ENCODE data around the gene CMPK1. TPM values are rescaled to one million over a fixed set of nuclear protein-coding genes. Genes with fewer than 3 reads are reported as not detected.
"Not testable (repeated sequence)": the region's sequence is repeated elsewhere in the genome, so short reads cannot be mapped to it uniquely, and the experiment has no call there.

Gene CMPK1
- 35.5 to 63.8 TPM (median 37.0 TPM) in 3 replicates for polyA plus RNA-seq
- 69.2 TPM for polyA plus RNA-seq (2011; ENCODE audit: low read depth)
- 40.0 and 64.3 TPM in 2 replicates for polyA plus RNA-seq (2011; cell fraction: cytosol; rRNA removed)
- 12.9 and 24.5 TPM in 2 replicates for polyA plus RNA-seq (2011; cell fraction: nucleus; rRNA removed)
- 68.7 and 89.0 TPM in 2 replicates for polyA plus RNA-seq (2012; ENCODE audit: low replicate concordance)
- polyA minus RNA-seq, result 4.7 to 25.8 TPM (median 10.5 TPM) in 3 replicates
- 79.2 TPM for polyA minus RNA-seq (2011; cell fraction: cytosol; rRNA and poly(A)+ RNA removed)
- 8.4 and 15.7 TPM in 2 replicates for polyA minus RNA-seq (2011; cell fraction: nucleus; rRNA and poly(A)+ RNA removed)

- peak within 1 kb of the TSS; percentile 95 for H2AFZ ChIP-seq (ENCODE audit: control insufficient read depth, low read length)
- no peaks in the 10 kb centered on the region for H4K20me1 ChIP-seq (ENCODE audit: control insufficient read depth, extremely low read depth, insufficient read depth, low read length)
- peaks cover 12% of the 10 kb centered on the region for H3K4me1 ChIP-seq (ENCODE audit: control insufficient read depth, extremely low read depth, insufficient read depth, low read length)
- H3K4me3 ChIP-seq (ENCODE audit: control insufficient read depth in 2 of 3, extremely low read depth in 1 of 3, insufficient read depth in 2 of 3, low read depth in 1 of 3, low read length in 3 of 3), result peak within 1 kb of the TSS; percentile 79 to 92 (median 85)
- dilution Hi-C loops (cut with MboI; ENCODE audit: extremely low pct_ligation_motif_present, low sequenced_read_pairs), result no loop called here
- H3K9ac ChIP-seq (ENCODE audit: control insufficient read depth, extremely low read depth, insufficient read depth, low read length), result peak within 1 kb of the TSS; percentile 87
- H3K9me3 ChIP-seq (ENCODE audit: control insufficient read depth, low read depth, low read length), result no peaks in the 10 kb centered on the region
- peak within 1 kb of the TSS; percentile 73 for H3K27ac ChIP-seq (ENCODE audit: control insufficient read depth, insufficient read depth, low read length)
- H3K79me2 ChIP-seq (ENCODE audit: control insufficient read depth, insufficient read depth, low read length), result peaks cover 37% of the 10 kb centered on the region
- H3K9me1 ChIP-seq (ENCODE audit: control insufficient read depth, extremely low read depth, insufficient read depth, low read length), result peaks cover 2% of the 10 kb centered on the region
- peak within 1 kb of the TSS; percentile 72 for H3K4me2 ChIP-seq (ENCODE audit: control insufficient read depth, extremely low read depth, insufficient read depth, low read depth, low read length)
- TF ChIP-seq, protein P1, sequence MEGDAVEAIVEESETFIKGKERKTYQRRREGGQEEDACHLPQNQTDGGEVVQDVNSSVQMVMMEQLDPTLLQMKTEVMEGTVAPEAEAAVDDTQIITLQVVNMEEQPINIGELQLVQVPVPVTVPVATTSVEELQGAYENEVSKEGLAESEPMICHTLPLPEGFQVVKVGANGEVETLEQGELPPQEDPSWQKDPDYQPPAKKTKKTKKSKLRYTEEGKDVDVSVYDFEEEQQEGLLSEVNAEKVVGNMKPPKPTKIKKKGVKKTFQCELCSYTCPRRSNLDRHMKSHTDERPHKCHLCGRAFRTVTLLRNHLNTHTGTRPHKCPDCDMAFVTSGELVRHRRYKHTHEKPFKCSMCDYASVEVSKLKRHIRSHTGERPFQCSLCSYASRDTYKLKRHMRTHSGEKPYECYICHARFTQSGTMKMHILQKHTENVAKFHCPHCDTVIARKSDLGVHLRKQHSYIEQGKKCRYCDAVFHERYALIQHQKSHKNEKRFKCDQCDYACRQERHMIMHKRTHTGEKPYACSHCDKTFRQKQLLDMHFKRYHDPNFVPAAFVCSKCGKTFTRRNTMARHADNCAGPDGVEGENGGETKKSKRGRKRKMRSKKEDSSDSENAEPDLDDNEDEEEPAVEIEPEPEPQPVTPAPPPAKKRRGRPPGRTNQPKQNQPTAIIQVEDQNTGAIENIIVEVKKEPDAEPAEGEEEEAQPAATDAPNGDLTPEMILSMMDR (optimal IDR thresholded peaks at IDR 0.05 in 1 of 3, IDR thresholded peaks at IDR 0.05 in 1 of 3, conservative IDR thresholded peaks at IDR 0.05 in 1 of 3; ENCODE audit: extremely low read depth in 1 of 3, insufficient read depth in 2 of 3, low read length in 3 of 3), result peak in 1 of 3 experiments; percentile 44
- no peak for TF ChIP-seq EZH2 (IDR thresholded peaks at IDR 0.05; ENCODE audit: low read length)
- FAIRE-seq (no peak), DNase-seq (ENCODE audit: low read depth, low spot score) (no peak)
- peaks cover 0 to 3% of the 10 kb centered on the region in 2 experiments for H3K36me3 ChIP-seq (ENCODE audit: control insufficient read depth in 2 of 2, extremely low read depth in 1 of 2, insufficient read depth in 2 of 2, low read length in 2 of 2)
- H3K27me3 ChIP-seq (ENCODE audit: control insufficient read depth, extremely low read depth, insufficient read depth, low read length), result no peaks in the 10 kb centered on the region
Measured at GRCh38 chr1:47333578-47333921, at the start of gene CMPK1. Gene CMPK1, plus strand, starts transcription at chr1:47333790. Its CDS starts 156 bp downstream, at chr1:47333946.

GRCh38 chr1:47288116-47288515 is 45.5 kb upstream of the CMPK1 start:
- H4K20me1 ChIP-seq (ENCODE audit: control insufficient read depth, extremely low read depth, insufficient read depth, low read length); H3K4me1 ChIP-seq (ENCODE audit: control insufficient read depth, extremely low read depth, insufficient read depth, low read length); H3K27ac ChIP-seq (ENCODE audit: control insufficient read depth, insufficient read depth, low read length); H3K9ac ChIP-seq (ENCODE audit: control insufficient read depth, extremely low read depth, insufficient read depth, low read length); H3K79me2 ChIP-seq (ENCODE audit: control insufficient read depth, insufficient read depth, low read length); H2AFZ ChIP-seq (ENCODE audit: control insufficient read depth, low read length); FAIRE-seq; dilution Hi-C loops (cut with MboI; ENCODE audit: extremely low pct_ligation_motif_present, low sequenced_read_pairs); H3K9me3 ChIP-seq (ENCODE audit: control insufficient read depth, low read depth, low read length); H3K27me3 ChIP-seq (ENCODE audit: control insufficient read depth, extremely low read depth, insufficient read depth, low read length); H3K4me2 ChIP-seq (ENCODE audit: control insufficient read depth, extremely low read depth, insufficient read depth, low read depth, low read length); DNase-seq (ENCODE audit: low read depth, low spot score); H3K9me1 ChIP-seq (ENCODE audit: control insufficient read depth, extremely low read depth, insufficient read depth, low read length); H3K36me3 ChIP-seq (ENCODE audit: control insufficient read depth in 2 of 2, extremely low read depth in 1 of 2, insufficient read depth in 2 of 2, low read length in 2 of 2); H3K4me3 ChIP-seq (ENCODE audit: control insufficient read depth in 2 of 3, extremely low read depth in 1 of 3, insufficient read depth in 2 of 3, low read depth in 1 of 3, low read length in 3 of 3): not testable (repeated sequence)

- DNase-seq (ENCODE audit: low read depth, low spot score); H3K9ac ChIP-seq (ENCODE audit: control insufficient read depth, extremely low read depth, insufficient read depth, low read length); H3K4me3 ChIP-seq (ENCODE audit: control insufficient read depth in 2 of 3, extremely low read depth in 1 of 3, insufficient read depth in 2 of 3, low read depth in 1 of 3, low read length in 3 of 3); H3K9me3 ChIP-seq (ENCODE audit: control insufficient read depth, low read depth, low read length); H3K36me3 ChIP-seq (ENCODE audit: control insufficient read depth in 2 of 2, extremely low read depth in 1 of 2, insufficient read depth in 2 of 2, low read length in 2 of 2); H3K9me1 ChIP-seq (ENCODE audit: control insufficient read depth, extremely low read depth, insufficient read depth, low read length); H3K4me1 ChIP-seq (ENCODE audit: control insufficient read depth, extremely low read depth, insufficient read depth, low read length); FAIRE-seq; H3K27me3 ChIP-seq (ENCODE audit: control insufficient read depth, extremely low read depth, insufficient read depth, low read length); H3K4me2 ChIP-seq (ENCODE audit: control insufficient read depth, extremely low read depth, insufficient read depth, low read depth, low read length); H3K27ac ChIP-seq (ENCODE audit: control insufficient read depth, insufficient read depth, low read length); dilution Hi-C loops (cut with MboI; ENCODE audit: extremely low pct_ligation_motif_present, low sequenced_read_pairs); H2AFZ ChIP-seq (ENCODE audit: control insufficient read depth, low read length); H3K79me2 ChIP-seq (ENCODE audit: control insufficient read depth, insufficient read depth, low read length); H4K20me1 ChIP-seq (ENCODE audit: control insufficient read depth, extremely low read depth, insufficient read depth, low read length): not testable (repeated sequence)
Measured at GRCh38 chr1:47294863-47295262, 38.7 kb upstream of the CMPK1 start.
